NCI-H345 treated with DMSO at 0.1 percent for 48 hours (cell line): ENCODE results near the gene KRIT1.

Source experiments
- DNase-seq: peaks from one replicate; lab custom pipeline; 2025; ENCODE audit not compliant: unreplicated experiment; lab: John Stamatoyannopoulos, UW

KRIT1 gene

DNA sequence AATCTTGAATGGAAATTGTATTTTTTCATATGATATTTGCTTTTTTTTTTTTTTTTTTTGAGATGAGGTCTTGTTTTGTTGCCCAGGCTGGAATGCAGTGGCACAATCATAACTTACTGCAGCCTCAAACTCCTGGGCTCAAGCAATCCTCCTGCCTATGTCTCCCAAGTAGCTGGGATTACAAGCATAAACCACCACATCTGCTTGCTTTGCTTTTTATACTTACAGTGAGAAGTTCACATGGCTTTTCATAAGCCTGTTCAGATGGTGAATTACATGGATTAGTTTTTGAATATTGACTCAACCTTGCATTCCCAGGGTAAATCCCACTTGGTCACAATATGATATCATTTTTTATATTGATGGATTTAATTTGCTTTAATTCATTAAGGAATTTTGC lies 88.7 kb downstream of the KRIT1 start:
- no peak for DNase-seq

DNA sequence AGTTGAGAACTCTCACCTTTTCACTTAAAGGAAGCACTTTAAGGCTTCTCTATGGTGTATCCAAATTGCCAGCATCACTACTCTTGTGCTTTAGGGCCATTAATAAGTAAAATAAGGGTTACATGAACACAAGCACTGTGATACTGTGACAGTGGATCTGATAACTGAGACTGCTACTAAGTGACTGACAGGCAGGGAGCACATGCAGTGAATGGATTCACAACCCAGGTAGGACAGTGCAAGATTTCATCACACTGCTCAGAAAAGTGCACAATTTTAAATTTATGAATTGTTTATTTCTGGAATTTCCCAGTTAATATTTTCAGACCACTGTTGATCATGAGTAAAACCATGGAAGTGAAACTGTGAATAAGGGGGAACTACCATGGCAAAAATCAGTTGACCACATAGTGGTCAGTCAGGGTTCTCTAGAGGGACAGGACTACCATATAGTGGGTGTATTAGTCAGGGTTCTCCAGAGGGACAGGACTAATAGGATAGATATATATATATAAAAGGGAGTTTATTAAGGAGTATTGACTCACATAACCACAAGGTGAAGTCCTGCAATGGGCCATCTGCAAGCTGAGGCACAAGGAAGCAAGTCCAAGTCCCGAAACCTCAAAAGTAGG lies 90.5 kb downstream of the KRIT1 start:
- no peak for DNase-seq

DNA sequence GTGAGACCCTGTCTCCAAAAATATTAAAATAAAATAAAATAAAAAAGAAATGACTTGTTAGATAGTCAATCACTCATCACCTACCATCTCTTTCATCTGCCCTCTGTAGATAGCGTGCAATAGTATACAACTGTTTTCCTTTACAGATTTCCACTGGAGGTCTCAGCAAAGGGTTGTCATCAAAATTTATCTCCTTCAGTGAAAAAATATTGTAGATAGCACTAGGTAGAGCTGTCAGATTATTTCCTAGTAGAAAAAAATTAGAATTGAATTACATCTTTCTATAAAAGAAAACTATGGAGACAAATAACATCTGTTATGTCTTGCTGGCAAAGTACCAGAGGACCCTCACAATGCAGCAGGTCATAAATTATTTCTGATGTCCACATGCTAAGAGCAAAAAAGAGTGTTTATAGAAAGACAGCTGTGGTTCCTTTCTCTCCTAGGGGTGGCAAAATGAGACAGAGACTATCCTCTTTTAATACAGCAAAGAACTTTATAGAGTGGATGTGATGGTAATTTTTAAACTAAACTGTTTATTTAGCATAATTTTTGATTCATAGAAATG lies 95.2 kb downstream of the KRIT1 start:
- no peak for DNase-seq

DNA sequence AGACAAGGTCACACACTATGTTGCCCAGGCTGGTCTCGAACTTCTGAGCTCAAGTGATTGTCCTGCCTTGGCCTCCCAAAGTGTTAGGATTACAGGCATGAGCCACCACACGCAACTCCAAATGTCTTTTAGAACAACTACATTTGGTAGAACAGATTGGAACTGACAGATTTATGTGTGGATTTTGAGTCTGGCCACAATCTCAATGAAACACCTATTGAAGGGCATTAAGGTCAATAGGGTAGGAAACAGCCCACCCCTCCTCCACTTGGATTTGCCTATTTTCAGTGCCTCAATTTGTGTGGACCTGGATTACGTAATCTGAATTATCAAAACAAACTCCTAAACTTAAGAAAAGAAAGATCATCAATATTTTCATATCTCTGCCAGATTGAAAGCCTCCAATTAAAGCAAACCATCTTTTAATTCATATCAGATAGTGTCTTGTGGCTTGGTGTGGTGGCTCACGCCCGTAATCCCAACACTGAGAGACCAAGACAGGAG lies 95.9 kb downstream of the KRIT1 start:
- DNase-seq = no peak
